DMS53 (cell line): Measurements from ENCODE around the gene TTC9C.
"Not testable (repeated sequence)": the region's sequence is repeated elsewhere in the genome, so short reads cannot be mapped to it uniquely, and the experiment has no call there.

Experiments
- DNase-seq: peaks from one replicate; lab custom pipeline; 2025; lab: John Stamatoyannopoulos, UW

TTC9C gene

GRCh38 chr11:62709247-62710000 is 18.9 kb upstream of the TTC9C start:
- peak; percentile 99 for DNase-seq

- DNase-seq = peak; percentile 78
These were observed 18.3 kb upstream of the TTC9C start for GRCh38 chr11:62710001-62710345.

- no peak for DNase-seq
These were observed 15.9 kb upstream of the TTC9C start for GRCh38 chr11:62712276-62712812.

GRCh38 chr11:62712861-62713260 is 15.4 kb upstream of the TTC9C start:
- DNase-seq = no peak

- DNase-seq = peak; percentile 22
These were observed 14.9 kb upstream of the TTC9C start for GRCh38 chr11:62713343-62713742.

- DNase-seq = no peak
These were observed 12.8 kb upstream of the TTC9C start for GRCh38 chr11:62715150-62716130.

- no peak for DNase-seq
These were observed 12.1 kb upstream of the TTC9C start for GRCh38 chr11:62716206-62716605.

GRCh38 chr11:62716816-62717215 is 11.5 kb upstream of the TTC9C start:
- DNase-seq = no peak

- no peak for DNase-seq
These were observed 8.8 kb upstream of the TTC9C start for GRCh38 chr11:62719302-62719978.

GRCh38 chr11:62721994-62722393 is 6.3 kb upstream of the TTC9C start:
- no peak for DNase-seq

GRCh38 chr11:62724171-62724570 is 4.1 kb upstream of the TTC9C start:
- DNase-seq = no peak

GRCh38 chr11:62725646-62726045 is 2.6 kb upstream of the TTC9C start:
- peak; percentile 33 for DNase-seq

- DNase-seq = peak; percentile 60
These were observed 2.0 kb upstream of the TTC9C start for GRCh38 chr11:62726156-62726914.

GRCh38 chr11:62726915-62727164 is 1.4 kb upstream of the TTC9C start:
- no peak for DNase-seq

- peak; percentile 100 for DNase-seq
These were observed 968 bp upstream of the TTC9C start, which contains the start of gene HNRNPUL2 for GRCh38 chr11:62727165-62727871. Gene HNRNPUL2, minus strand, starts transcription at chr11:62727457. Its CDS starts 301 bp downstream, at chr11:62727156.

GRCh38 chr11:62727872-62728170 is 465 bp upstream of the TTC9C start:
- DNase-seq = peak; percentile 99

- not testable (repeated sequence) for DNase-seq
These were observed 1.8 kb downstream of the TTC9C start for GRCh38 chr11:62730076-62730475.

GRCh38 chr11:62732830-62733229 is 4.5 kb downstream of the TTC9C start:
- peak; percentile 48 for DNase-seq

GRCh38 chr11:62737196-62737595 is 8.9 kb downstream of the TTC9C start:
- no peak for DNase-seq

GRCh38 chr11:62747475-62748160 is 19.3 kb downstream of the TTC9C start:
- no peak for DNase-seq

- not testable (repeated sequence) for DNase-seq
These were observed 21.6 kb downstream of the TTC9C start for GRCh38 chr11:62749931-62750330.
